Liver (tissue), 9 donors: ENCODE measurements around the gene ABCA6. TPM values are rescaled to one million over a fixed set of nuclear protein-coding genes. Genes with fewer than 3 reads are reported as not detected.
A peak's percentile ranks its signal among the peaks of the same experiment; 100 is the strongest.

Source experiments
- DNase-seq: peaks from one replicate; pipeline ENCODE4 v3.0.0-alpha.2; 2017; ENCODE audit warnings: low spot score
- H3K27ac ChIP-seq, 2 donors: one replicate each; pipeline ENCODE4 v1.7.0; 2013; ENCODE audit warnings: inconsistent platforms in 2 of 2, low read length in 2 of 2, control low read depth in 1 of 2, low read depth in 1 of 2, mild to moderate bottlenecking in 1 of 2
- H3K27me3 ChIP-seq, 4 donors: one replicate each; pipeline versions ENCODE4 v1.6.1 to v1.7.0; 2013; ENCODE audit warnings: low read length in 3 of 4, inconsistent platforms in 1 of 4, mild to moderate bottlenecking in 1 of 4, moderate library complexity in 1 of 4; ENCODE audit not compliant: control insufficient read depth in 4 of 4, insufficient read depth in 4 of 4
- H3K36me3 ChIP-seq, 4 donors: one replicate each; pipeline versions ENCODE4 v1.6.1 to v1.7.0; 2013; ENCODE audit warnings: low read length in 3 of 4, mild to moderate bottlenecking in 3 of 4, low read depth in 1 of 4, moderate library complexity in 1 of 4; ENCODE audit not compliant: control insufficient read depth in 4 of 4, insufficient read depth in 3 of 4
- H3K4me1 ChIP-seq, 4 donors: one replicate each; pipeline versions ENCODE4 v1.6.1 to v1.7.0; 2013; ENCODE audit warnings: low read length in 3 of 4, mild to moderate bottlenecking in 3 of 4, moderate library complexity in 1 of 4; ENCODE audit not compliant: control insufficient read depth in 4 of 4, insufficient read depth in 4 of 4
- H3K4me3 ChIP-seq, 3 donors: one replicate each; pipeline versions ENCODE4 v1.6.1 to v1.7.0; 2013; ENCODE audit warnings: low read length in 3 of 3, control low read depth in 1 of 3, low read depth in 1 of 3, mild to moderate bottlenecking in 1 of 3
- H3K9ac ChIP-seq, 2 donors: one replicate each; pipeline ENCODE4 v1.7.0; 2013; ENCODE audit warnings: low read length in 2 of 2, mild to moderate bottlenecking in 2 of 2, moderate library complexity in 2 of 2, control low read depth in 1 of 2, low read depth in 1 of 2
- H3K9me3 ChIP-seq, 4 donors: one replicate each; pipeline versions ENCODE4 v1.6.1 to v1.7.0; 2013; ENCODE audit warnings: low read length in 3 of 4; ENCODE audit not compliant: control insufficient read depth in 4 of 4
- EGR1 ChIP-seq, 2 donors: IDR thresholded peaks; 2 replicates each; pipeline ENCODE4 v1.6.1; 2016 to 2018; ENCODE audit warnings: antibody characterized with exemption in 2 of 2, low read depth in 2 of 2
- FOXA1 ChIP-seq: IDR thresholded peaks from 2 replicates; pipeline ENCODE4 v1.6.1; 2016; ENCODE audit warnings: antibody characterized with exemption
- FOXA2 ChIP-seq: IDR thresholded peaks from 2 replicates; pipeline ENCODE4 v1.6.1; 2016; ENCODE audit warnings: antibody characterized with exemption
- GABPA ChIP-seq, 2 donors: IDR thresholded peaks in 1 of 2; conservative IDR thresholded peaks in 1 of 2; 2 replicates each; pipeline ENCODE4 v1.6.1; 2016; ENCODE audit warnings: antibody characterized with exemption in 2 of 2, mild to moderate bottlenecking in 1 of 2, moderate library complexity in 1 of 2
- HNF4A ChIP-seq, 2 donors: conservative IDR thresholded peaks; 2 replicates each; pipeline ENCODE4 v1.6.1; 2016; ENCODE audit warnings: antibody characterized with exemption in 2 of 2, mild to moderate bottlenecking in 2 of 2
- HNF4G ChIP-seq: IDR thresholded peaks from 2 replicates; pipeline ENCODE4 v1.6.1; 2016; ENCODE audit warnings: antibody characterized with exemption
- JUND ChIP-seq, 2 donors: IDR thresholded peaks; 2 replicates each; pipeline ENCODE4 v1.6.1; 2016; ENCODE audit warnings: antibody characterized with exemption in 2 of 2
- NR2F2 ChIP-seq: IDR thresholded peaks from 2 replicates; pipeline ENCODE4 v1.6.1; 2016; ENCODE audit warnings: antibody characterized with exemption
- RAD21 ChIP-seq, 2 donors: IDR thresholded peaks; 2 replicates each; pipeline ENCODE4 v1.6.1; 2016; ENCODE audit warnings: antibody characterized with exemption in 2 of 2, mild to moderate bottlenecking in 2 of 2
- RXRA ChIP-seq, 2 donors: IDR thresholded peaks; 2 replicates each; pipeline ENCODE4 v1.6.1; 2017 to 2018; ENCODE audit warnings: antibody characterized with exemption in 2 of 2, mild to moderate bottlenecking in 1 of 2
- SP1 ChIP-seq: IDR thresholded peaks from 2 replicates; pipeline ENCODE4 v1.6.1; 2018; ENCODE audit warnings: antibody characterized with exemption, mild to moderate bottlenecking
- TAF1 ChIP-seq: conservative IDR thresholded peaks from 2 replicates; pipeline ENCODE4 v1.6.1; 2016; ENCODE audit warnings: antibody characterized with exemption, mild to moderate bottlenecking
- YY1 ChIP-seq: IDR thresholded peaks from 2 replicates; pipeline ENCODE4 v1.6.1; 2016; ENCODE audit warnings: antibody characterized with exemption, mild to moderate bottlenecking
- WGBS: extraction: QIAGEN DNeasy Blood & Tissue Kit; methylation state at CpG from one replicate; pipeline ENCODE4 v1.1.7; 2013; 5-methylcytosine and 5-hydroxymethylcytosine counted together
- polyA plus RNA-seq, 2 donors: library from polyadenylated mRNA; stranded (reverse) in 1 of 2; unstranded in 1 of 2; fragments of 200-250 nt in 1 of 2; fragments of >200 nt in 1 of 2; fragmentation: Nextera tagmentation in 1 of 2; extraction: Ambion mirVana in 1 of 2; gene quantifications; one replicate each; pipeline versions ENCODE4 v1.2.1 to v1.2.3, GENCODE V29; 2013 to 2015
- total RNA-seq, 2 donors: library from RNA; depleted of rRNA; stranded (reverse); fragments of >200 nt; gene quantifications; one replicate each; pipeline ENCODE4 v1.2.3, GENCODE V29; 2014
- TF ChIP-seq, protein P1 (sequence below): IDR thresholded peaks from 2 replicates; pipeline ENCODE4 v1.6.1; 2016; ENCODE audit warnings: antibody characterized with exemption
- TF ChIP-seq, protein P2 (sequence below): IDR thresholded peaks from 2 replicates; pipeline ENCODE4 v1.6.1; 2016; ENCODE audit warnings: antibody characterized with exemption, mild to moderate bottlenecking
- TF ChIP-seq, protein P3 (sequence below): fragments of 150-350 bp; IDR thresholded peaks from 2 replicates; pipeline ENCODE4 v1.5.1; 2017; ENCODE audit warnings: improper control_type of control experiment, low read depth, low read length; ENCODE audit not compliant: missing input control
- TF ChIP-seq, protein P4 (sequence below): IDR thresholded peaks from 2 replicates; pipeline ENCODE4 v1.6.1; 2016; ENCODE audit warnings: antibody characterized with exemption
- TF ChIP-seq, protein P5 (sequence below): IDR thresholded peaks from 2 replicates; pipeline ENCODE4 v1.6.1; 2016; ENCODE audit warnings: antibody characterized with exemption
- donor health status: healthy.
- donor health status: healthy.
- donor health status: healthy.
- donor health status: healthy.
- donor health status: healthy.

The ABCA6 gene
- total and polyA plus RNA-seq, 4 donors = 37.5 to 158 (median 47.5) TPM

DNA sequence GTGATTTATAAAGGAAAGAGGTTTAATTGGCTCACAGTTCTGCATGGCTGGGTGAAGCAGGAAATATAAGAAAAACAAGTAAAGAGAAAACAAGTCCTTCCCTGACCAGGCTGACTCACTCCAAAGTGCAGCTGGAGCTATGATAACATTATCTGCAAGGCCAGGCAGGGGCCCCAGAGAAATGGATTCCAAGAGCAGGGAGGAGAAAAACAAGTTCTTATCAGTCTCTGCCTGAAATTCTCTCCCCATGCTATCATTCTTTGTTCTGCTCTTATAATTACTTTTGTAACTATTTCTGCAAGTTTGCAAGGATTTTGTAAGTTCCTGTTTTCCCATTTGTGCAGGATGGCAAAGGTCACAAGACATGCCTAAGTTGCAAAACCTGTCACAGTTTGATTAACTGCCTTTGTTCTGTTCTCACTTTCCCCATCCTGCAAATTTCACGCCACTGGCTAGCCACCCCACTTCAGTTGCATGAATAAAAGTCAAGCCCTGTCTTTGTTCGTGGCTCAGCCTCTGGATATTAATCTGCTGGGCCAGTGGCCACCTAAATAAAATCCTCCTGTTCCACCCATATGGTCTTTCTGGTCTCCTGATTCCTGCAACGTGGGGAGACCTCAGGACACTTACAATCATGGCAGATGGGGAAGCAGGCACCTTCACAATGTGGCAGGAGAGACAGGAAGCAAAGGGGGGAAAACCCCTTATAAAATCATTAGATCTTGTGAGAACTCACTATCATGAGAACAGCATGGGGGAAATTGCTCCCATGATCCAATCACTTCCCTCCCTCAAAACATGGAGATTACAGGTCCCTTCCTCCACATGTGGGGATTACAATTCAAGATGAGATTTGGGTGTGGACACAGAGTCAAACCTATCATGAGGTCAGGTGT is 94.1 kb downstream of the ABCA6 start:
- Histone ChIP-seq H3K27me3 (no peaks in the 10 kb centered on the region), H3K9me3 (no peaks in the 10 kb centered on the region), H3K4me1 (peaks cover 3 to 15% (median 8%) of the 10 kb centered on the region in 4 donors), H3K4me3 (no peak overlapping the region), H3K9ac (no peak overlapping the region), H3K27ac (peak overlapping the region; percentile 38 to 58), H3K36me3 (peaks cover 0 to 16% (median 6%) of the 10 kb centered on the region in 4 donors)
- TF ChIP-seq RXRA (IDR thresholded peaks at IDR 0.05) (peak; percentile 43 to 47), GABPA (IDR thresholded peaks at IDR 0.05 in 1 of 2, conservative IDR thresholded peaks at IDR 0.05 in 1 of 2) (no peak), HNF4A (conservative IDR thresholded peaks at IDR 0.05) (peak; percentile 87 to 88), FOXA1 (no peak), SP1 (peak; percentile 72), HNF4G (peak; percentile 51), JUND (IDR thresholded peaks at IDR 0.05) (peak; percentile 53 to 80), TAF1 (no peak), NR2F2 (peak; percentile 91), YY1 (peak; percentile 79), FOXA2 (no peak), EGR1 (IDR thresholded peaks at IDR 0.05; ENCODE audit: low read depth in 2 of 2) (no peak), RAD21 (IDR thresholded peaks at IDR 0.05) (peak in 1 of 2 donors; percentile 32)
- TF ChIP-seq, protein P1, sequence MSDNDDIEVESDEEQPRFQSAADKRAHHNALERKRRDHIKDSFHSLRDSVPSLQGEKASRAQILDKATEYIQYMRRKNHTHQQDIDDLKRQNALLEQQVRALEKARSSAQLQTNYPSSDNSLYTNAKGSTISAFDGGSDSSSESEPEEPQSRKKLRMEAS = peak; percentile 31
- TF ChIP-seq, protein P2, sequence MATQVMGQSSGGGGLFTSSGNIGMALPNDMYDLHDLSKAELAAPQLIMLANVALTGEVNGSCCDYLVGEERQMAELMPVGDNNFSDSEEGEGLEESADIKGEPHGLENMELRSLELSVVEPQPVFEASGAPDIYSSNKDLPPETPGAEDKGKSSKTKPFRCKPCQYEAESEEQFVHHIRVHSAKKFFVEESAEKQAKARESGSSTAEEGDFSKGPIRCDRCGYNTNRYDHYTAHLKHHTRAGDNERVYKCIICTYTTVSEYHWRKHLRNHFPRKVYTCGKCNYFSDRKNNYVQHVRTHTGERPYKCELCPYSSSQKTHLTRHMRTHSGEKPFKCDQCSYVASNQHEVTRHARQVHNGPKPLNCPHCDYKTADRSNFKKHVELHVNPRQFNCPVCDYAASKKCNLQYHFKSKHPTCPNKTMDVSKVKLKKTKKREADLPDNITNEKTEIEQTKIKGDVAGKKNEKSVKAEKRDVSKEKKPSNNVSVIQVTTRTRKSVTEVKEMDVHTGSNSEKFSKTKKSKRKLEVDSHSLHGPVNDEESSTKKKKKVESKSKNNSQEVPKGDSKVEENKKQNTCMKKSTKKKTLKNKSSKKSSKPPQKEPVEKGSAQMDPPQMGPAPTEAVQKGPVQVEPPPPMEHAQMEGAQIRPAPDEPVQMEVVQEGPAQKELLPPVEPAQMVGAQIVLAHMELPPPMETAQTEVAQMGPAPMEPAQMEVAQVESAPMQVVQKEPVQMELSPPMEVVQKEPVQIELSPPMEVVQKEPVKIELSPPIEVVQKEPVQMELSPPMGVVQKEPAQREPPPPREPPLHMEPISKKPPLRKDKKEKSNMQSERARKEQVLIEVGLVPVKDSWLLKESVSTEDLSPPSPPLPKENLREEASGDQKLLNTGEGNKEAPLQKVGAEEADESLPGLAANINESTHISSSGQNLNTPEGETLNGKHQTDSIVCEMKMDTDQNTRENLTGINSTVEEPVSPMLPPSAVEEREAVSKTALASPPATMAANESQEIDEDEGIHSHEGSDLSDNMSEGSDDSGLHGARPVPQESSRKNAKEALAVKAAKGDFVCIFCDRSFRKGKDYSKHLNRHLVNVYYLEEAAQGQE = no peak
- TF ChIP-seq, protein P3, sequence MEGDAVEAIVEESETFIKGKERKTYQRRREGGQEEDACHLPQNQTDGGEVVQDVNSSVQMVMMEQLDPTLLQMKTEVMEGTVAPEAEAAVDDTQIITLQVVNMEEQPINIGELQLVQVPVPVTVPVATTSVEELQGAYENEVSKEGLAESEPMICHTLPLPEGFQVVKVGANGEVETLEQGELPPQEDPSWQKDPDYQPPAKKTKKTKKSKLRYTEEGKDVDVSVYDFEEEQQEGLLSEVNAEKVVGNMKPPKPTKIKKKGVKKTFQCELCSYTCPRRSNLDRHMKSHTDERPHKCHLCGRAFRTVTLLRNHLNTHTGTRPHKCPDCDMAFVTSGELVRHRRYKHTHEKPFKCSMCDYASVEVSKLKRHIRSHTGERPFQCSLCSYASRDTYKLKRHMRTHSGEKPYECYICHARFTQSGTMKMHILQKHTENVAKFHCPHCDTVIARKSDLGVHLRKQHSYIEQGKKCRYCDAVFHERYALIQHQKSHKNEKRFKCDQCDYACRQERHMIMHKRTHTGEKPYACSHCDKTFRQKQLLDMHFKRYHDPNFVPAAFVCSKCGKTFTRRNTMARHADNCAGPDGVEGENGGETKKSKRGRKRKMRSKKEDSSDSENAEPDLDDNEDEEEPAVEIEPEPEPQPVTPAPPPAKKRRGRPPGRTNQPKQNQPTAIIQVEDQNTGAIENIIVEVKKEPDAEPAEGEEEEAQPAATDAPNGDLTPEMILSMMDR = no peak
- TF ChIP-seq, protein P4, sequence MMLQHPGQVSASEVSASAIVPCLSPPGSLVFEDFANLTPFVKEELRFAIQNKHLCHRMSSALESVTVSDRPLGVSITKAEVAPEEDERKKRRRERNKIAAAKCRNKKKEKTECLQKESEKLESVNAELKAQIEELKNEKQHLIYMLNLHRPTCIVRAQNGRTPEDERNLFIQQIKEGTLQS = no peak
- TF ChIP-seq, protein P5, sequence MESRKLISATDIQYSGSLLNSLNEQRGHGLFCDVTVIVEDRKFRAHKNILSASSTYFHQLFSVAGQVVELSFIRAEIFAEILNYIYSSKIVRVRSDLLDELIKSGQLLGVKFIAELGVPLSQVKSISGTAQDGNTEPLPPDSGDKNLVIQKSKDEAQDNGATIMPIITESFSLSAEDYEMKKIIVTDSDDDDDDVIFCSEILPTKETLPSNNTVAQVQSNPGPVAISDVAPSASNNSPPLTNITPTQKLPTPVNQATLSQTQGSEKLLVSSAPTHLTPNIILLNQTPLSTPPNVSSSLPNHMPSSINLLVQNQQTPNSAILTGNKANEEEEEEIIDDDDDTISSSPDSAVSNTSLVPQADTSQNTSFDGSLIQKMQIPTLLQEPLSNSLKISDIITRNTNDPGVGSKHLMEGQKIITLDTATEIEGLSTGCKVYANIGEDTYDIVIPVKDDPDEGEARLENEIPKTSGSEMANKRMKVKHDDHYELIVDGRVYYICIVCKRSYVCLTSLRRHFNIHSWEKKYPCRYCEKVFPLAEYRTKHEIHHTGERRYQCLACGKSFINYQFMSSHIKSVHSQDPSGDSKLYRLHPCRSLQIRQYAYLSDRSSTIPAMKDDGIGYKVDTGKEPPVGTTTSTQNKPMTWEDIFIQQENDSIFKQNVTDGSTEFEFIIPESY = peak; percentile 22
- DNase-seq = peak; percentile 48
- WGBS = 25% methylated on average over 3 of the region's 3 CpGs
